Measurements from ENCODE around the gene FCHSD2. TPM values are rescaled to one million over a fixed set of nuclear protein-coding genes. Genes with fewer than 3 reads are reported as not detected.
"Not testable (repeated sequence)": the region's sequence is repeated elsewhere in the genome, so short reads cannot be mapped to it uniquely, and the experiment has no call there.

The FCHSD2 gene
- total RNA-seq, 1 donor from 2014 or later, result 16.3 TPM

GRCh38 chr11:73141031-73141308 lies 1.1 kb downstream of the FCHSD2 start:
- no peaks in the 10 kb centered on the region for H3K27me3 ChIP-seq
- H3K27ac ChIP-seq, result peak overlapping the region; percentile 99 to 100
- DNase-seq (ENCODE audit: low spot score in 2 of 2), result peak in 1 of 2 donors; percentile 66
- H3K4me3 ChIP-seq, result peak overlapping the region; percentile 98 to 99
- H3K4me1 ChIP-seq, result peaks cover 4 to 27% of the 10 kb centered on the region in 2 donors
- peaks cover 0 to 6% of the 10 kb centered on the region in 2 donors for H3K36me3 ChIP-seq
- no peak for TF ChIP-seq CTCF (IDR thresholded peaks at IDR 0.05)
- no peaks in the 10 kb centered on the region for H3K9me3 ChIP-seq
- intact Hi-C loops (cut with DNase I), result loop anchor here (10.0 kb wide), 1 partner anchor 416 kb away; no protein-coding TSS in a partner anchor

- peak in 1 of 2 donors; percentile 66 for DNase-seq (ENCODE audit: low spot score in 2 of 2)
- H3K4me1 ChIP-seq, result peaks cover 4 to 30% of the 10 kb centered on the region in 2 donors
- no peaks in the 10 kb centered on the region for H3K9me3 ChIP-seq
- TF ChIP-seq CTCF (IDR thresholded peaks at IDR 0.05), result no peak
- peak overlapping the region; percentile 99 to 100 for H3K27ac ChIP-seq
- H3K4me3 ChIP-seq, result peak overlapping the region; percentile 98 to 99
- H3K36me3 ChIP-seq, result peaks cover 0 to 8% of the 10 kb centered on the region in 2 donors
- intact Hi-C loops (cut with DNase I), result loop anchor here (10.0 kb wide), 1 partner anchor 416 kb away; no protein-coding TSS in a partner anchor
- H3K27me3 ChIP-seq, result no peaks in the 10 kb centered on the region
These were observed 1.7 kb downstream of the FCHSD2 start for GRCh38 chr11:73140213-73141030.

- TF ChIP-seq CTCF (IDR thresholded peaks at IDR 0.05), result no peak
- Histone ChIP-seq H3K9me3 (no peaks in the 10 kb centered on the region), H3K4me3 (peak overlapping the region; percentile 98 to 99), H3K36me3 (peaks cover 0 to 8% of the 10 kb centered on the region in 2 donors), H3K27ac (peak overlapping the region; percentile 99 to 100), H3K4me1 (peaks cover 4 to 30% of the 10 kb centered on the region in 2 donors), H3K27me3 (no peaks in the 10 kb centered on the region)
- intact Hi-C loops (cut with DNase I), result loop anchor here (10.0 kb wide), 1 partner anchor 415 kb away; no protein-coding TSS in a partner anchor
- no peak for DNase-seq (ENCODE audit: low spot score in 2 of 2)
These were observed 2.5 kb downstream of the FCHSD2 start for GRCh38 chr11:73139476-73140198.

- no peaks in the 10 kb centered on the region for H3K27me3 ChIP-seq
- TF ChIP-seq CTCF (IDR thresholded peaks at IDR 0.05), result no peak
- no peak for DNase-seq (ENCODE audit: low spot score in 2 of 2)
- H3K4me1 ChIP-seq, result peaks cover 0 to 26% of the 10 kb centered on the region in 2 donors
- H3K27ac ChIP-seq, result no peak overlapping the region
- H3K36me3 ChIP-seq, result peaks cover 0 to 22% of the 10 kb centered on the region in 2 donors
- intact Hi-C loops (cut with DNase I), result no loop called here
- no peak overlapping the region for H3K4me3 ChIP-seq
- no peaks in the 10 kb centered on the region for H3K9me3 ChIP-seq
These were observed 4.2 kb downstream of the FCHSD2 start for GRCh38 chr11:73137944-73138274.

GRCh38 chr11:73137262-73137943 lies 4.7 kb downstream of the FCHSD2 start:
- DNase-seq (ENCODE audit: low spot score in 2 of 2), result no peak
- no peaks in the 10 kb centered on the region for H3K27me3 ChIP-seq
- intact Hi-C loops (cut with DNase I), result no loop called here
- TF ChIP-seq CTCF (IDR thresholded peaks at IDR 0.05), result no peak
- no peaks in the 10 kb centered on the region for H3K9me3 ChIP-seq
- H3K36me3 ChIP-seq, result peaks cover 0 to 27% of the 10 kb centered on the region in 2 donors
- H3K4me1 ChIP-seq, result peaks cover 0 to 27% of the 10 kb centered on the region in 2 donors
- H3K27ac ChIP-seq, result no peak overlapping the region
- no peak overlapping the region for H3K4me3 ChIP-seq

GRCh38 chr11:73136722-73137121 lies 5.4 kb downstream of the FCHSD2 start:
- H3K27me3 ChIP-seq; H3K9me3 ChIP-seq; intact Hi-C loops (cut with DNase I); H3K4me3 ChIP-seq; H3K27ac ChIP-seq; DNase-seq (ENCODE audit: low spot score in 2 of 2): not testable (repeated sequence)
- peaks cover 0 to 28% of the 10 kb centered on the region in 2 donors for H3K4me1 ChIP-seq
- H3K36me3 ChIP-seq, result peaks cover 0 to 32% of the 10 kb centered on the region in 2 donors
